Astrocyte (in vitro differentiated cells and primary cell): ENCODE results near the gene MRPL48. TPM values are rescaled to one million over a fixed set of nuclear protein-coding genes. Genes with fewer than 3 reads are reported as not detected.

ENCODE experiments used
- DNase-seq: peaks from one replicate; pipeline ENCODE4 v3.0.0-alpha.2; 2010; ENCODE audit warnings: low read depth
- FAIRE-seq: peaks from 2 replicates; lab custom pipeline; 2011; peaks lifted over from hg19 to GRCh38; lab: Jason Lieb, UNC
- H2AFZ ChIP-seq: 2 replicates; pipeline ENCODE4 v1.6.0; 2012; ENCODE audit warnings: low read depth, low read length, inconsistent platforms
- H3K27ac ChIP-seq: 2 replicates; pipeline ENCODE4 v1.5.1; 2011; ENCODE audit warnings: low read depth, low read length, inconsistent platforms
- H3K27me3 ChIP-seq: 2 replicates; pipeline ENCODE4 v1.6.0; 2011; ENCODE audit warnings: low read length, inconsistent platforms; ENCODE audit not compliant: insufficient read depth
- H3K36me3 ChIP-seq: 2 replicates; pipeline ENCODE4 v1.5.1; 2011; ENCODE audit warnings: low read length, inconsistent platforms; ENCODE audit not compliant: insufficient read depth
- H3K4me1 ChIP-seq: 2 replicates; pipeline ENCODE4 v1.5.1; 2011; ENCODE audit warnings: low read length, inconsistent platforms; ENCODE audit not compliant: insufficient read depth
- H3K4me2 ChIP-seq: 2 replicates; pipeline ENCODE4 v1.6.0; 2012; ENCODE audit warnings: low read length, inconsistent platforms
- H3K4me3 ChIP-seq: 2 replicates; pipeline ENCODE4 v1.5.1; 2011; ENCODE audit warnings: low read depth, mild to moderate bottlenecking, low read length, inconsistent platforms; ENCODE audit not compliant: insufficient read depth
- H3K79me2 ChIP-seq: 2 replicates; pipeline ENCODE4 v1.6.0; 2012; ENCODE audit warnings: mild to moderate bottlenecking, low read length, inconsistent platforms; ENCODE audit not compliant: insufficient read depth
- H3K9ac ChIP-seq: 2 replicates; pipeline ENCODE4 v1.6.0; 2012; ENCODE audit warnings: mild to moderate bottlenecking, low read length, inconsistent platforms
- H3K9me3 ChIP-seq: 2 replicates; pipeline ENCODE4 v1.5.1; 2012; ENCODE audit warnings: low read depth, mild to moderate bottlenecking, low read length, inconsistent platforms; ENCODE audit not compliant: insufficient read depth
- H4K20me1 ChIP-seq: 2 replicates; pipeline ENCODE4 v1.6.0; 2012; ENCODE audit warnings: low read length, inconsistent platforms; ENCODE audit not compliant: insufficient read depth
- H3K27ac Mint-ChIP-seq: one replicate; pipeline ENCODE4 v1.8.0; 2021; ENCODE audit warnings: mild to moderate bottlenecking, mixed read lengths; ENCODE audit not compliant: unreplicated experiment
- H3K27me3 Mint-ChIP-seq: one replicate; pipeline ENCODE4 v1.8.0; 2021; ENCODE audit warnings: low read depth, mixed read lengths; ENCODE audit not compliant: unreplicated experiment
- H3K36me3 Mint-ChIP-seq: one replicate; pipeline ENCODE4 v1.8.0; 2021; ENCODE audit warnings: low read depth, mixed read lengths; ENCODE audit not compliant: unreplicated experiment
- H3K4me1 Mint-ChIP-seq: one replicate; pipeline ENCODE4 v1.8.0; 2021; ENCODE audit warnings: low read depth, mixed read lengths; ENCODE audit not compliant: unreplicated experiment
- H3K4me3 Mint-ChIP-seq: one replicate; pipeline ENCODE4 v1.8.0; 2021; ENCODE audit warnings: mild to moderate bottlenecking, moderate library complexity, mixed read lengths; ENCODE audit not compliant: unreplicated experiment
- H3K9me3 Mint-ChIP-seq: one replicate; pipeline ENCODE4 v1.8.0; 2021; ENCODE audit warnings: mild to moderate bottlenecking, mixed read lengths; ENCODE audit not compliant: unreplicated experiment
- CTCF ChIP-seq: IDR thresholded peaks from 2 replicates; pipeline ENCODE4 v1.5.1; 2011; ENCODE audit warnings: low read depth, mild to moderate bottlenecking, inconsistent platforms, low read length, moderate library complexity; ENCODE audit not compliant: insufficient read depth
- EZH2 ChIP-seq: IDR thresholded peaks from 2 replicates; pipeline ENCODE4 v1.6.1; 2012; ENCODE audit warnings: mild to moderate bottlenecking, low read length, inconsistent platforms; ENCODE audit not compliant: insufficient read depth
- total RNA-seq: library from RNA; stranded (reverse); gene quantifications from 2 replicates; pipeline ENCODE4 v1.2.1, GENCODE V29; 2021

MRPL48 gene
- total RNA-seq, 1 donor from 2014 or later = 24.6 TPM

DNA sequence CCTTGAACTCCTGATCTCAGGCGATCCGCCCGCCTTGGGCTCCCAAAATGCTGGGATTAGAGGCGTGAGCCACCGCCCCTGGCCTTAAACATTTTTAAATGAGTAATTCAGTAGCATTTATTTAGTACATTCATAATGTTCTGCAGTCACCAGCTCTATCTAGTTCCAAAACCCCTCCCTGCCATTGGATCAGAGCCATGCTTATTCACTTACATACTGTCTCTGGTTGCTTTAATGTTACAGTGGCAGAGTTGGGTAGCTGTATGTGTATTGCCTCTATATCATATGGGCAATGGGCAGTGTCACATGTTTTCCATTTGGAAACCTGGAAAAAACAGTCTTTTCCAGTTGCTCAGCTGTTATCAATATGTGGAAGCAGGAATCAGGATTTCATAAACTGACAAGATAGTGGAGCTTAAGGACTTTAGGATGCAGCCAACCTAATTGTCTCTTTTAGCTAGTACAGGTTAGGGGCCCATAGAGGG is 78.5 kb downstream of the MRPL48 start:
- H3K27me3 Mint-ChIP-seq = no peaks in the 10 kb centered on the region

GRCh38 chr11:73866586-73866996 is 78.9 kb downstream of the MRPL48 start:
- peaks cover 6% of the 10 kb centered on the region for H3K36me3 ChIP-seq
- Mint-ChIP-seq H3K4me3 (peak overlapping the region; percentile 20), H3K27ac (peak overlapping the region; percentile 66), H3K4me1 (peaks cover 12% of the 10 kb centered on the region), H3K9me3 (no peaks in the 10 kb centered on the region), H3K27me3 (no peaks in the 10 kb centered on the region), H3K36me3 (peaks cover 11% of the 10 kb centered on the region)
- FAIRE-seq (peak; percentile 60), DNase-seq (peak; percentile 88)
- H4K20me1 ChIP-seq = no peaks in the 10 kb centered on the region
- peak overlapping the region; percentile 8 for H2AFZ ChIP-seq
- no peaks in the 10 kb centered on the region for H3K27me3 ChIP-seq
- H3K4me2 ChIP-seq = peak overlapping the region; percentile 47
- H3K79me2 ChIP-seq = no peaks in the 10 kb centered on the region
- peak overlapping the region; percentile 69 for H3K27ac ChIP-seq
- H3K4me1 ChIP-seq = peaks cover 11% of the 10 kb centered on the region
- TF ChIP-seq EZH2 (no peak), CTCF (no peak)
- no peak overlapping the region for H3K4me3 ChIP-seq
- H3K9ac ChIP-seq = peak overlapping the region; percentile 63
- no peaks in the 10 kb centered on the region for H3K9me3 ChIP-seq

More for the DNA sequence above, 78.5 kb downstream of the MRPL48 start:
- Mint-ChIP-seq H3K36me3 (peaks cover 11% of the 10 kb centered on the region), H3K9me3 (no peaks in the 10 kb centered on the region), H3K27ac (no peak overlapping the region), H3K4me3 (no peak overlapping the region), H3K4me1 (peaks cover 12% of the 10 kb centered on the region)
- FAIRE-seq = no peak
- Histone ChIP-seq H2AFZ (no peak overlapping the region), H3K4me2 (peak overlapping the region; percentile 47), H4K20me1 (no peaks in the 10 kb centered on the region), H3K79me2 (no peaks in the 10 kb centered on the region), H3K27ac (peak overlapping the region; percentile 69), H3K9me3 (no peaks in the 10 kb centered on the region), H3K4me3 (no peak overlapping the region), H3K36me3 (peaks cover 4% of the 10 kb centered on the region), H3K27me3 (no peaks in the 10 kb centered on the region), H3K9ac (no peak overlapping the region), H3K4me1 (peaks cover 11% of the 10 kb centered on the region)
- peak; percentile 55 for DNase-seq
- TF ChIP-seq EZH2 = no peak
- TF ChIP-seq CTCF = no peak

- Histone ChIP-seq H3K9me3 (no peaks in the 10 kb centered on the region), H3K27me3 (no peaks in the 10 kb centered on the region), H3K9ac (no peak overlapping the region), H3K36me3 (peaks cover 12% of the 10 kb centered on the region), H2AFZ (no peak overlapping the region), H3K4me1 (peaks cover 11% of the 10 kb centered on the region), H3K4me3 (no peak overlapping the region), H4K20me1 (peaks cover 13% of the 10 kb centered on the region), H3K79me2 (peaks cover 17% of the 10 kb centered on the region), H3K27ac (no peak overlapping the region), H3K4me2 (no peak overlapping the region)
- no peak overlapping the region for H3K27ac Mint-ChIP-seq
- peaks cover 3% of the 10 kb centered on the region for H3K36me3 Mint-ChIP-seq
- no peak for FAIRE-seq
- TF ChIP-seq CTCF = no peak
- no peak for TF ChIP-seq EZH2
- no peaks in the 10 kb centered on the region for H3K27me3 Mint-ChIP-seq
- no peaks in the 10 kb centered on the region for H3K9me3 Mint-ChIP-seq
- no peak for DNase-seq
- H3K4me3 Mint-ChIP-seq = no peak overlapping the region
- peaks cover 12% of the 10 kb centered on the region for H3K4me1 Mint-ChIP-seq
These were observed 81.8 kb downstream of the MRPL48 start for GRCh38 chr11:73869332-73869949.
